Measurements from ENCODE around the gene KLKB1.
A peak's percentile ranks its signal among the peaks of the same experiment; 100 is the strongest.

Gene KLKB1

DNA sequence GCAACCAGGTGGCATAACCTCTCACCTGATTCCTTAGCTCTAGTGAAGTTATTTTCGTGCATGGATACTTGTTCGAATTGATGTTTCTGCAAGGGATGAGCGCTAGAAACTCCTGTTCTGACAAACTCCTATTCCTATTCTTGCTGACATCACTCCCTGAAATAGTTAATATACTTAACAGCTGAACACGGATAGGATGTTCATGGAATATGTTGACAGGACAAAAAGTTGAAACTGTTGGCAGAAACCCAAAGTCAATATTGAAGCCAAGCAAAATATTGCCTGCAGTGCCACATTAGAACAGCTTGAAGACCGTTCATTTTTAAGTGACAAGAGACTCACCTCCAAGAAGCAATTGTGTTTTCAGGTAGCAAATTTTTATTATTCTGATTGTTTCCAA, at the start of gene KLKB1:
KLKB1 (plus strand) TSS at position 287 of the 400 bp plus-strand sequence. CDS start 689 bp downstream, outside the sequence.
- ChIA-PET POLR2A (ENCODE audit: low non-redundant PET) (no interaction called here), CTCF (interaction anchor here (0.6 kb wide), 1 partner anchor 315 kb away, joined by 4 read pairs; no protein-coding TSS in a partner anchor)
- DNase-seq (ENCODE audit: low spot score) = no peak
- TF ChIP-seq, protein P1, sequence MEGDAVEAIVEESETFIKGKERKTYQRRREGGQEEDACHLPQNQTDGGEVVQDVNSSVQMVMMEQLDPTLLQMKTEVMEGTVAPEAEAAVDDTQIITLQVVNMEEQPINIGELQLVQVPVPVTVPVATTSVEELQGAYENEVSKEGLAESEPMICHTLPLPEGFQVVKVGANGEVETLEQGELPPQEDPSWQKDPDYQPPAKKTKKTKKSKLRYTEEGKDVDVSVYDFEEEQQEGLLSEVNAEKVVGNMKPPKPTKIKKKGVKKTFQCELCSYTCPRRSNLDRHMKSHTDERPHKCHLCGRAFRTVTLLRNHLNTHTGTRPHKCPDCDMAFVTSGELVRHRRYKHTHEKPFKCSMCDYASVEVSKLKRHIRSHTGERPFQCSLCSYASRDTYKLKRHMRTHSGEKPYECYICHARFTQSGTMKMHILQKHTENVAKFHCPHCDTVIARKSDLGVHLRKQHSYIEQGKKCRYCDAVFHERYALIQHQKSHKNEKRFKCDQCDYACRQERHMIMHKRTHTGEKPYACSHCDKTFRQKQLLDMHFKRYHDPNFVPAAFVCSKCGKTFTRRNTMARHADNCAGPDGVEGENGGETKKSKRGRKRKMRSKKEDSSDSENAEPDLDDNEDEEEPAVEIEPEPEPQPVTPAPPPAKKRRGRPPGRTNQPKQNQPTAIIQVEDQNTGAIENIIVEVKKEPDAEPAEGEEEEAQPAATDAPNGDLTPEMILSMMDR (conservative IDR thresholded peaks at IDR 0.05; ENCODE audit: low read depth) = no peak
- H3K27ac ChIP-seq = no peak within 1 kb of the TSS

DNA sequence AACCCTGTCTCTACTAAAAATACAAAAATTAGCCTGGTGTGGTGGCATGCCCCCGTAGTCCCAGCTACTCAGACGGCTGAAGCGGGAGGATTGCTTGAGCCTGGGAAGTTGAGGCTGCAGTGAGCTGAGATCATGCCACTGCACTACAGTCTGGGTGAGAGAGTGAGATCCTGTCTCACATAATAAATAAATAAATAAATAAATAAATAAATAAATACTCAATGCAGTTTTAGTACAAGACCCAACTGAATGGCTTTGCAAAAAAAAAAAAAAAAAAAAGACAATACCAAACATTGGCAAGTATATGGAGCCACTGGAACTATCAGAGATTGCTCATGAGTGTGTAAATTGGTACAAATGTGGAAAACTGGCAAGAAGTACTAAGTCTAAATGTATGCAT, 39.2 kb upstream of the KLKB1 start:
- ChIA-PET POLR2A (ENCODE audit: low non-redundant PET) (no interaction called here), CTCF (no interaction called here)
- H3K27ac ChIP-seq = no peak overlapping the region
- TF ChIP-seq, protein P1 (conservative IDR thresholded peaks at IDR 0.05; ENCODE audit: low read depth) = no peak
- no peak for DNase-seq (ENCODE audit: low spot score)

DNA sequence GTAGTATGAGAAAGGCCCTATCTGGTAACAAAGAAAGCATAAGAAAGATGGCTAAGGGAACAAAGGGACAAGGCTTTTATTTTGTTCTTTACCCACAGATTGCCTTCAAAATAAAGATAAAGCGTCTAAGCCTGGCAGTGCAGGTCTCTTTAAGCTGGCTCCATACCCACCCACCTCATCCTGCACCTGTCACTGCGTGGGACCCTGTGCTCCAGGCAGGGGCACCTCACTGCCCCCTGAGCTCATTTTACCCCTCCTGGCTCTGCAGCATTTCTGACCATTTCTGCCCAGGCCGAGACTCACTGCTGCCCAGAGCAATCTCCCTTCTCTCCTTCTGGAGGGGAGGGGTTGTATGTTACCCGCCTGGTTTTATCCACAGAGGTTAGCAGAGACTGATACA, 37.7 kb upstream of the KLKB1 start:
- POLR2A ChIA-PET (ENCODE audit: low non-redundant PET) = no interaction called here
- CTCF ChIA-PET = no interaction called here
- TF ChIP-seq, protein P1 (conservative IDR thresholded peaks at IDR 0.05; ENCODE audit: low read depth) = no peak
- DNase-seq (ENCODE audit: low spot score) = no peak
- H3K27ac ChIP-seq = no peak overlapping the region

DNA sequence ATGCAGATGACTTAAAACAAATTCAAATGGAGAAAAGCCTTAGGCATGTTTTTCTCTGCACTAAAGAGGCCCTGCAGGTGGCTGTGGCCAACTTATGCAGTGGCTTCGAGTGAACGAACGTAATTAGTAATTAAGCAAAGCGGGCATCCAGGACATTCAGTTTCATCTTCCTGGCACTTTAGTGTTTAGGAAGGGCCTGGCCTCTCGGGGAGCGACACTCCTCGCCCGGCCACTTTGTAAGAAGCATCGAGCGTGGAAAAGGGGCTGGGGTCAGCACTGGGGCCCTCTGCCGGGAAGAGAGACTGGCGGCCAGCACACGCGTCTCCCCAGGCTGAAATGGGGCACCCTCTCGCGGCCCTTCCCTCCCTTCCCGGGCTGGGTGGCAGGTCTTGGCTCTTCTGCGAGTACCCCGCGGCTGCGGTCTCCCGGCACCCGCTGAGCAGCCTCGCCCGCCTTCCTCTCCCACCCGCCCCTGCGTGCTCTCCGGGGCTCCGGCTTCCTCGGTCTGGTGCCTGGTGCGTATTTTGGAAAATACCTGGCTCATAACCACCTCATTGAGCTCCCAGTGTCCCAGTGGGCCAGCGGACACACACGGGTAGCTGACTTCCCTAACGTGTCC, 36.6 kb upstream of the KLKB1 start:
- POLR2A ChIA-PET (ENCODE audit: low non-redundant PET) = no interaction called here
- CTCF ChIA-PET = interaction anchor here (0.6 to 0.7 kb wide), 2 partner anchors 79 to 721 kb away, joined by 3 read pairs; no protein-coding TSS in a partner anchor
- peak; percentile 36 for DNase-seq (ENCODE audit: low spot score)
- TF ChIP-seq, protein P1 (conservative IDR thresholded peaks at IDR 0.05; ENCODE audit: low read depth) = no peak
- peak overlapping the region; percentile 93 for H3K27ac ChIP-seq

DNA sequence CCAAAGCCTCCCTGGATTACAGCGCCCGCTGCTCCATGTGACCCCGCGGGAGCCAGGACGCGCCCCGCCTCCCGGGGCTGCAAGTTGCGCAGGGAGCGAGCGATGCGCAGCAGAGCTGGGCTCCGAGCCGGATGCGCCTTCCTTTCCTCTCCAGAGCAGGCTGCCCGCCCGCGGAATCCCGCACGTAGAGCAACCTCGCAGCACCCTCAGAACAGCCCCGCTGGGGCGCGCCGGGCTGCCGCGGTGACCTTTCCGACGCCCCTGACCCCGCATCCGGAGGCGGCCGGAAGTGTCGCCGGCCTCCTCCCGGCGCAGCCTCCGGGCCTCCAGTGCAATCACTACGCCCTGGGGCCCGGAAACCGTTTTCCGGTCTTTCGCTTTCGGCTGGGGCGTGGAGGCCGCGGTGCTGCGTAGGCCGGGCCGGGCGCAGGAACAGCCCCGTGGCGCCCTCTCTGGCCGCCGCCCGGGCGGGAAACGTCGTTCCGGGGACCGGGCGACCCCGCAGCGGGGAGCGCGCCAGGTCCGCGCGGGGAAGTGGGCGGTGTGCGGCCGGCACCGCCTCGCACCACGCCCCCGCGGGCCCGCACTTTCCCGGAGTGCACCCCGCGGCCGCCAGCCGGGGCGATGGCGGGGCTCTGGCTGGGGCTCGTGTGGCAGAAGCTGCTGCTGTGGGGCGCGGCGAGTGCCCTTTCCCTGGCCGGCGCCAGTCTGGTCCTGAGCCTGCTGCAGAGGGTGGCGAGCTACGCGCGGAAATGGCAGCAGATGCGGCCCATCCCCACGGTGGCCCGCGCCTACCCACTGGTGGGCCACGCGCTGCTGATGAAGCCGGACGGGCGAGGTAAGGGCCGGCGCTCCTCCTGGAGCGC, 35.9 kb upstream of the KLKB1 start, which contains the start of gene CYP4V2:
CYP4V2 (plus strand) TSS at position 368 of the 866 bp plus-strand sequence; CDS start at position 625, 257 bp downstream.
- H3K27ac ChIP-seq = peak within 1 kb of the TSS; percentile 93
- ChIA-PET POLR2A (ENCODE audit: low non-redundant PET) (no interaction called here), CTCF (interaction anchor here (0.6 to 0.7 kb wide), 2 partner anchors 20 to 39 kb away, joined by 3 read pairs; no protein-coding TSS in a partner anchor)
- DNase-seq (ENCODE audit: low spot score) = peak; percentile 67
- TF ChIP-seq, protein P1 (conservative IDR thresholded peaks at IDR 0.05; ENCODE audit: low read depth) = peak; percentile 57

DNA sequence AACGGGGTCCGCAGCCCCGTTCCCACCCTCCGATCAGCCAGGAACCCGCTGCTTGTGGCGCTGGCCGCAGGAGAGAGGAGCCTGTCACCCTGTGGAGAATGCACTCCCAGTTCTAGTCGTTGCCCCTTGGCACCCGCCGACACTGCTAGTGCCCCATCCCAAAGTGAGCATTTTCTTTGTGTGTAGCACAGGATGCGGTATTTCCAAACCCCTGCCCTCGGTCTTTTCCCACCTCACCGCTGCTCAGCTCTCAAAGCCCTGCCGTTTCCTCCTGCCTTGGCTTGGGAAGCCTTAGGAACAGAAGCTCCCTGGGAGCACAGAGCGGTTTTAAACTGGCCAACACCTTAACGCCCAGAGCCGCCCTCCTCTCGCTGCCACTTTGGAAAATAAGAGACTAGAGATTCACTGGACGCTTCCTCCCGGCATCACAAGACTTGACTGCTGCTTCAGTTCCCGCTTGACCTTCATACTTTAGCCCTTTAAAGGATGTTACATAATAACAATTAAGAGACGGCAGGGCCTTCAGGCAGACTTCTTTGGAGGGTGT, 35.2 kb upstream of the KLKB1 start:
- CTCF ChIA-PET = interaction anchor here (0.6 to 0.7 kb wide), 3 partner anchors 19 to 38 kb away, joined by 3 read pairs; no protein-coding TSS in a partner anchor
- TF ChIP-seq, protein P1 (conservative IDR thresholded peaks at IDR 0.05; ENCODE audit: low read depth) = no peak
- DNase-seq (ENCODE audit: low spot score) = peak; percentile 46
- POLR2A ChIA-PET (ENCODE audit: low non-redundant PET) = no interaction called here
- peak overlapping the region; percentile 93 for H3K27ac ChIP-seq

Measured in RWPE1 (cell line).